PFSK-1 (cell line): ENCODE data around the gene ANXA8.

ENCODE experiments used
- FOXP2 ChIP-seq: optimal IDR thresholded peaks from 2 replicates; pipeline ENCODE3; 2011; ENCODE audit warnings: borderline replicate concordance, control low read depth, inconsistent platforms; ENCODE audit not compliant: insufficient read depth; ENCODE audit errors: extremely low read length, extremely low read depth
- POLR2AphosphoS5 ChIP-seq: IDR thresholded peaks from 2 replicates; pipeline ENCODE4 v1.6.1; 2012; ENCODE audit warnings: low read depth, mild to moderate bottlenecking, control low read depth, low read length, moderate library complexity
- REST ChIP-seq, 2 experiments: IDR thresholded peaks; 2 replicates each; pipeline versions ENCODE4 v1.6.1 to v1.8.0; 2011 to 2012; ENCODE audit warnings: low read depth in 2 of 2, low read length in 2 of 2, control low read depth in 1 of 2, inconsistent platforms in 1 of 2, mild to moderate bottlenecking in 1 of 2, moderate library complexity in 1 of 2; ENCODE audit not compliant: insufficient read depth in 1 of 2
- SIN3A ChIP-seq: IDR thresholded peaks from 2 replicates; pipeline ENCODE4 v1.6.1; 2012; ENCODE audit warnings: mild to moderate bottlenecking, low read length, moderate library complexity, borderline replicate concordance; ENCODE audit not compliant: insufficient read depth
- TAF1 ChIP-seq: IDR thresholded peaks from 2 replicates; pipeline ENCODE4 v1.6.1; 2012; ENCODE audit warnings: low read length, control low read depth, borderline replicate concordance; ENCODE audit not compliant: insufficient read depth

The ANXA8 gene

DNA sequence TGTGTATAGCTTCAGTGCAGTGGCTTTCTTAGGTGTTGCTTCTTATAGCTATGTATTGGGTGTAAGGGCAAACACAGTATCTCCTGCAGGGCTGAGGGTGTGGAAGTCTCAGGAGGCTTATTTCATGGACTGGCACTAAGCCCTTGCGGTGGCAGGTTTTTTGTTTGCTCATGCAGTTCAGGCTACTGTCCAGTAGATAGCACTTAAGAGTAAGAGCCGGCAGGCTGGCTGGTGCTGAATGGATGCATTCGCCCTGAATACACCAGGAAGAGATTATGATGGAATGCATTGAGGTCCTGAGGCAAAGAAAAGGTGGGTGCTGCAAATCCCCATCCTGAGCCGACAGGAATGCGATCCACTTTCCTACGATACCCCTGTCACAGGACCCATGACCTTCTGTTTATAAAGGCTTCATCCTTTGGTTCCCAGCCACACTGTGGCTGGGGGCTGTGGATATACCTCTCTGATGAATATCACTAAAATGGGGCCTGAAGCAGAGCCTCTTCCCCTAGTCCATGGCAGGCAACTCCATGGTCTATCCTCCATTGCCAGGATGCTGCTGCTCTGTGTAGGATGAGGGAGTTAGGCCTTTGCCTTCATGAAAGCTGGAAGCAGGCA is 44.9 kb downstream of the ANXA8 start:
- TF ChIP-seq REST (IDR thresholded peaks at IDR 0.05; ENCODE audit: insufficient read depth in 1 of 2, low read depth in 2 of 2, low read length in 2 of 2) (no peak), FOXP2 (no peak), POLR2AphosphoS5 (no peak), TAF1 (no peak)

GRCh38 chr10:47435081-47435480 is 48.8 kb downstream of the ANXA8 start:
- no peak for TF ChIP-seq REST (IDR thresholded peaks at IDR 0.05; ENCODE audit: insufficient read depth in 1 of 2, low read depth in 2 of 2, low read length in 2 of 2)
- TF ChIP-seq POLR2AphosphoS5 = no peak
- no peak for TF ChIP-seq TAF1
- TF ChIP-seq FOXP2 = no peak
- no peak for TF ChIP-seq SIN3A

GRCh38 chr10:47425813-47426419 is 58.0 kb downstream of the ANXA8 start:
- TF ChIP-seq SIN3A (no peak), TAF1 (no peak), REST (IDR thresholded peaks at IDR 0.05; ENCODE audit: insufficient read depth in 1 of 2, low read depth in 2 of 2, low read length in 2 of 2) (no peak)

- TF ChIP-seq POLR2AphosphoS5 (no peak), SIN3A (no peak), TAF1 (no peak), FOXP2 (no peak), REST (IDR thresholded peaks at IDR 0.05; ENCODE audit: insufficient read depth in 1 of 2, low read depth in 2 of 2, low read length in 2 of 2) (no peak)
These were observed 59.7 kb downstream of the ANXA8 start for GRCh38 chr10:47424231-47424630.

GRCh38 chr10:47423476-47423875 is 60.4 kb downstream of the ANXA8 start:
- no peak for TF ChIP-seq SIN3A
- no peak for TF ChIP-seq FOXP2
- TF ChIP-seq TAF1 = no peak
- no peak for TF ChIP-seq REST (IDR thresholded peaks at IDR 0.05; ENCODE audit: insufficient read depth in 1 of 2, low read depth in 2 of 2, low read length in 2 of 2)
- no peak for TF ChIP-seq POLR2AphosphoS5
